ENCODE data around the gene C14orf93.

The C14orf93 gene

DNA sequence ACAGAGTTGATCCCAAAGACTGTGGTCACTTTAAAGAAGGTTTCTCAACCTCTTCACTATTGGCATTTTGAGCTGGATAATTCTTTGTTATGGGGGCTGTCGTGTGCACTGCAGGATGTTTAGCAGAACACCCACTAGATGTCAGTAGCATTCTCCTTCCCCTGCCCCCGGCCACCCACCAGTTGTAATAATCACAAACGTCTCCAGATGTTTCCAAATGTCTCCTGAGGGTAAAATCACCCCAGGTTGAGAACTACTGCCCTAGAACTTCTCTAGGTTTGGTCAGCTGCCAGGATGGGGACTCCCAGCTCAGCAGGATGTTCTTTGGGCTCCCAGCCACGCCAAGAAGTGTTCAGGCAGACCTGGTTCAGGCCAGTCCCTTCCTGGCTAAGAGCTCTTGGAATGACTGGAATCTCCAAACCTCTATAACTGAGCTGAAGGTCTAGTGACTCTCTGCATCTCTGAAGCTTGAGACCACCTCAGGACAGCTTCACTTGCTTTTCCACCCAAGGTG is 15.1 kb downstream of the C14orf93 start:
- no peak for DNase-seq (ENCODE audit: low read depth)

DNA sequence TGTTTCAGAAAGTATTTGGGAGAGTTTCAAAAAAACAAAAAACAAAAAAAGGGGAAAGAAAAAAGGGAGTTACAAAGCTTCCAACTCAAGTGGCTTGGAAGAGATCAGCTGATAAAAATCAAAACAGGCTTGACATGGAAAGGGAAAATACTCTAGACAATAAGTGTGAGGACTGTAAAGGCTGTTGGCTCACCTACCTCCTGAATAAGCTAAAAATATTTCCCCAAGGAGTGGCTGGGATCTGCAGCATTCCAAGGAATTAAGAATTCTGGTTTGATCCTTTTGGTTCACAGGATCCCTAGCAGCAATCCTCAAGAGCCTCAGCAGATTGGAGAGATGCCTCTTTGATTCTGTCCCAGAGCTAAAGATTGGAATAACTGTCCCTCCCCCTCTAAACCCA is 16.4 kb downstream of the C14orf93 start:
- DNase-seq (ENCODE audit: low read depth): no peak

DNA sequence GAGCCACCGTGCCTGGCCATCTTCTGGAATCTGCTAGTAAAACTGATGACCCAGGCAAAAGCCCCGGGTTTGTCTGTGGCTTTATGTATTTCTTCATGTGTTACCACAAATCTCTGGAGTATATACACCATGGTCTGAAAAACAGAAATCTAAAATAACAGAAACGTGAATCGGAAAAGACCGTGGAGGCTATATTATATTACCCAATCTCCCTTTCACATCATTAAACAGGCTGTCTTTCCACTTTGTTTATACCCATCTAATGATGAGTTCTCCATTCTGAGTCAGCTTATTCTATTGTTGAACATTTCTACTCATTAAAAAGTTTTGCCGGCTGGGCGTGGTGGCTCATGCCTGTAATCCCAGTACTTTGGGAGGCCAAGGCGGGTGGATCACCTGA is 18.1 kb downstream of the C14orf93 start:
- no peak for DNase-seq (ENCODE audit: low read depth)

DNA sequence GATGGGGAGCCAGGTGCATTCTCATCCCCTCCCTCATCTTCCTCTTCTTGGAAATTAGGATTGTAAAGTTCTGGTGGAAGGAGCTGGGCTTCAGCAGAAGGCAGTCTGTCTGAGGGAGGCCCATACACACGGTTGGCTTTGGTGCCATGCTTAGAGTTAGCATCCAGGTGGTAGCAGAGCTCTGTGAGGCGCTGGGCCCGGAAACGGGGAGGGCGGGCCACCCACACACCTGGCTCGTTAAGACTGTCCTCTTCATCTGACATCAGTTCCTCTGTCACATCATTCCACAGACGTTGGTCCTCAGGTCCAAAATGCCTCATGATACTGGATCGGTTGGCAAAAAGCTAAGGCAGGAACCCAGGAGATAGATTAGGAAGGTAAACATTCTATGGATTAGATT is 22.7 kb downstream of the C14orf93 start:
- DNase-seq (ENCODE audit: low read depth): no peak

DNA sequence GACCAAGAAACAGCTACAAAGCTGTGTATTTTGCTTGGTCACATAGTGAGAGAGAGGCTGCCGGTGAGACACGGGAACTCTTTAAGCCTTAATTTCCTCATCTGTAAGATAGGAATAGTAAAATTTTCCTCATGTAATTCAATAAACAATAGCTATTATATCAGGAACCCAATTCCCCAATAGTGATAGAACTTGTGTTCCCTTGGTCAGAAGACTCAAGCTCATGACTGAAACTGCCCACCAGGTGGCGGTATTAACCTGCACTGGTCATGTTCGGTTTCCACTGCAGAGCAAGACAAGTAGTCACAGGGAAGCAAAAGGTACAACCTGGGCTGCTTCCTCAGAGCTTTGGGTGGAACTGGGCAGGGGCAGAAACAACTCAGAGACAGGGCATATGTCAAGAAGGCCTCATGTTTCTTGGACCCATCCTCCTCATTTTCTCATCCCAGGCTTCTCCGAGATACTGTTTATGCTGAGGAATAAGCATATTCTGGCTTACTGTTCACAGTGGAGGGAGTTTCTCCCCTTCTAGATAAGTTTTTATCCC is 23.4 kb downstream of the C14orf93 start:
- DNase-seq (ENCODE audit: low read depth): no peak

DNA sequence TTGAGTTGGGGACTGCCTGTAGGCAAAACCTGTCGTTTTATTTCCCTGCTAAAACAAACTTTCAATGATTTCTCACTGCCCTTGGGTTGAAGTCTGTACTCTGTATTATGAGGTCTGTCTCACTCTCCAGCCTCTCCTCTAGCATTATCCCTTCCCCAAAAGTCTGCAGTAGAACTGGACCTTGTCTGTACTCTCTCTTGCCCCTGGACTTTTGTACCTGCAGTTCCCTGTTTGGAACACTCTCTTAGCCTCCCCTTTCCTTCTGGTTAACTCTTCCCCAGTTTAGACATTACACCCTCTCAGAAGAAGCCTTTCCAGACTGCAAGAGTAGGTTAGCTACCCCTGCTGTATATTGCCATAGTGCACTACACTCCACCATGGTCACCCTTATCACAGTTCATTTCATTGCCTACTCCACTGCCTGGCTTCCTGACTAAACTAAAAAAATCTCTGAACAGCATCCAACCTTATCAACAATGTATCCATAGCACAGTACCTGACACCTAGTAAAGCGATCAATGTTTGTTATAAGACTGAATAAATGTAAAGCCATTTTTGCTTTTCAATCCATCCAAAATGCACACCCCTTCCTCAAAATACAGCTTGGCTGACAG is 23.9 kb downstream of the C14orf93 start:
- DNase-seq (ENCODE audit: low read depth): no peak

DNA sequence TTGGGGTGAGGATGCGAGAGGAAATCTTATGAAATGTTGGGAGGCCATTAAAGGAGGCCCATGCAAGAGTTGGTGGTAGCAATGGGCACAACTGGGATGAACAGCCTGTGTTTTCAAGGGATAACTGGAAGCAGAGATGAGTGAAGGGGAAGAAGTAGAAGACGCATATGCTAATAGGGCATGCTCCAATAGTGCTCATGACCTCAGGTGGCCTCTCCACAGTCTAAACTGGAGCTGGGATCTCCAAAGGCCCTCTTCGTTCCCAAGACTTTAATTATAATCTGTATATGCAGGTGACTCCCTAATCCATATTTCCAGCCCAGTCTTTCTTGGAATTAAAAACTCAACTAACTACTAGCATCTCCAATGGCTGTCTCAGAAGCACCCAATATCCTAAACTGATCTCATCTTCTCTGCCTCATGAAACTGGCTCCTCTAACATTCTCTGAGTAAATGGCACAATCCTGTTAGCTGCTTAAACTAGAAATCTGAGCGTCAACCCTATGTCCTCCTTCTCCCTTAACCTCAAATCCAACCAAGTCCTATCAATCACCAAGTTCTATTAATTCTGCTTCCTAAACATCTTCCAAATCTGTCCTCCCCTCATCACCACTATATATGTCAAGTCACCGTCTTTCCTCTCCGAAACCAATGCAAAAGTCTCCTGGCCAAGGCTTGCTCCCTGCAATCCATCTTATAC is 24.8 kb downstream of the C14orf93 start:
- no peak for DNase-seq (ENCODE audit: low read depth)

DNA sequence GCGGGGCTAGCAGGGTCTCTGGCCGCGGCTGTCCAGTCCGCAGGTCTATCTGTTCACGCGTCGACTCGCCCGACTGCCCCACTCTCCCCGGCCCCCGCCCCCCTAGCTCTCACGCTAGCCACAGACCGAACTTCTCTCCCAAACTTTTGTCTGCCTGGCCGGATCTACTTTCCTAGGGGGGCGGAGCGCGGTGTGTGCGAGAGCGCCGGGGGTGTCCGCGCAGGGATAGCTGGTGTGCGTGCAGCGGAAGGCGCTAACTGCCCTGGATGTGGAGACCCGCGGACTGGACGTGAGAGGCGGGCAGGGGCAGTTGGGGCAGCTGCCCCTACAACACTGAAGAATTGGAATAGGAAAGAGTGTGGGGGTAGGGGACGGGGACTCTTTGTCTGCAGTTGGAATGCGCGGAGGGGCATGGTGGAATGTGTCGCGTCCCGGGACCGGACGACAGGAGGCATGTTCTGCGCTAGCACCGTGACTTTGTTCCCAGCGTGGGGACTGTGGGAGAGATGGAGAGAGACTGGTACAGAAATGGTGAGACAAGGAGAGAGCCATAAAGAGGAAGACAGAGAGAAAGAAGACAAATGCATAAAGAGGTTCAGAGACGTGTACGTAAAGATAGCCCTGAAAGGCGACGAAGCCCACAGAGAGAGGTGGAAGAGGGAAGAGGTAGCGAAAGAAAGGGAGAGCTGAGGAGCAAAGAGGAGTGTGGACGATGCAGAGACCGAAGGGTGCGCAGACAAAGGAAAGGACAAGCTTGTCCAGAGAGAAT is 27.3 kb downstream of the C14orf93 start, which contains the start of gene AJUBA:
Gene AJUBA (minus strand): TSS at position 75 of the 769 bp plus-strand sequence. CDS start 285 bp downstream, outside the sequence.
- no peak for DNase-seq (ENCODE audit: low read depth)

DNA sequence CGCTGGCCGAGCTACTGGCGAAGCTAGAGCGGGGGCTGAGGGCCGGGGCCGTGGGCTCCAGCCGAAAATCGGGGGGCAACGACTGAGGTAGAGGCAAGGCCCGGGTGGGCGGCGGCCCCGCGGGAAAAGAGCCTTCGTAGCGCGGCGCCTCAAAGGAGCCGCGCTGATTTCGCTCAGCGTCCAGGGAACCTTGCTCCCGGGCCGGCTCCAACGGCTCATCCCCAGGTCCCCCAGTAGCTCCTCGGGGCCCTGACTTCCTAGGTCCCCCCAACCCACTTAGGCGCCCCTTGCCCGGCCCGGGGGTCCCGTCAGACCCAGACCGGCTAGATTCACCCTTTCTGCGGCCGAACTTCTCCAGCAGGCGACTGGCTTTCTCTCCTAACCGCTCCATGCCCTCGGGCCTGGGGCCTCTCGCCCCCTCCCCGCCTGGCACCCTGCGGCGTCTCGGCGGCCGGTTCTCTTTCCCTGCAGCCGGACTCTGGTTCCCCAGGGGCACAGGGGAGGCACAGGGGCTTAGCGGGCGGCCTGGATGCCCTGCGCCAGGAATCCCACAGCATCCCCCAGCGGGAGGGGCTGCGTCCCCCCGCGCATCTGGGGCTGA is 28.0 kb downstream of the C14orf93 start:
- DNase-seq (ENCODE audit: low read depth): no peak

DNA sequence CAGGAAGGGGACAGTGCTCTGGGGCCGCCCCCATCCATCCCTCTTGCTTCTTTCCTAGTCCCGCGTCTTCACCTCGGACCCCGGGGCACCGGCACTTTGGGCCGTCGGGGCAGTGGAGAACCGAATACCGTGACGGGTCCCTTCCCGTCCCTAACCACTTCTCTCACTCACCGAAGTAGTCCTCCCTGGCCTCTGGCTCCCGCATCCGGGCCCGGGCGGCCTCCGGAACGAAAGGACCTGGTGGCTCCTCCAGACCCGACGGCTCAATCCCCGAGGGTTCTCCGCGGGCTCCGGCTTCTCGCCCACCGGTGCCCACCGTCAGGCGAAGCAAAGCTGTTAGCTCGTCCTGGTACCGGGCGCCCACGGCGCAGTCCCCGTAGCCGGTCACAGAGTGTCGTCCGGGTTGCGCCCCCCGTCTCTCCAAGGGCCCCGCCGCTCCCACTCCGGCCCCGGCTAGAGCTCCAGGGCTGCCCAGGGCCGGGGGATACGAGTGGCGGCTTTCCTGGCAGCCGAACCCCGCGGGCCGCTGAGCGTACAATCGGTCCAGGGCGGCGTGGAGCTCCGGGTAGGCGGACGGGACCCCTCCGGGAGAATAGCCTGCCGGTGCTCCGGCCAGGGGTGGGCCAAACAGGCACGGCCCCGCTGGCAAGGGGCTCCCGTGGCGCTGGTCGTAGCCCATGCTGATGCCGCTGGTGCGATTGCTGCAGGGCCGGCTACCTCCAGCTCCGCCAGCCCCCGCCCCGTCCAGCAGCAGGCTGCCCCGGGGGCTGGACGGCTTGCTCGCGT is 28.7 kb downstream of the C14orf93 start:
- DNase-seq (ENCODE audit: low read depth): no peak

DNA sequence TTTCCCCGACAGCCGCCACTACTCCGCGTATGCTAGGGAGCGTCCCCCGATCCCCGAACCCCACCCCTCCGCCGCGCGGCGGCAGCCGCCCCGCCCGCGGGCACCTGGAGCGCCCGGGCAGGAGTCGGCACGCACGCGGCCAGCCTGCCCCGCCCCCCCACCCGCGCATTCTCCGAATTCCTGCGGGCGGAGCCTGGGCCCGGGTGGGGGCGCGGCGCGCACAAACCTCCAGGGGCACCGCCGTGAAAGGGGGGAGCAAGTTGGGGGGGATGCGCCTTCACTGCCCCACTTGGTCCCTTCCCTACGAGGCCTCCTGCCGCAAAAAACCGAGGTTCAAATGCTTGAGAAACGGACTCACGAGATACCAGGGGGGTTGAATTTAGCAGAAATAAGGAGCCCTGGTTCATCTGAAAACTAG is 29.3 kb downstream of the C14orf93 start:
- no peak for DNase-seq (ENCODE audit: low read depth)

DNA sequence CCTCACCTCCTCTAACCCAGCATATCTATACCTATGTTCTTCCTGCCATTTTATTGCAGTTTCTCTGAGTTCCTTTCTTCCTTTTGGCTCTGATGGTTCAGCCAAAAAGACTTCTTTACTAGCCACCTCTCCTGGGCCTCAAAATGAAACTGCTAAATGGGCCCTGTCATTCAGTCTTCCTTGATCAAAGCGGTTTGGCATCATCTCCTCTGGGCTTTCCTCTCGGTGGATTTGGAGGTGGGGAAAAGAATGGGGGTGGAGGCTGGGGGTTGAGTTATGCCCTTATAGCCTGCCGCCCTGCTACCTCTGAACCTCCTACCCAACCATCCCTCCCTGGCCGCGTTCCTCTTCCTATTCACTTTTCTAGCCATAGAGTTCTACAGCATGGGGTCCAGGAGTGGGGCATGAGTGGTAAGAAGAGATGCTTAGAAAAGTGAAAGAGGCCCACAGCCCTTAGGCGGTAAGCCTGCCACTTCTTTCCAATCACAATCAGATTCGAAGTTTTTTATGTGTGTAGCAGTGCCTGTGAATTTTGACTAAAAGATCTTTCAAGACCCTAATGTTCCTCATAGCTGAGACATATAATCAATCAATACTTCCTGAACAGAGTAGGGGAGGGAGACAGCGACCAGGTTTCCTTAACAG is 30.1 kb downstream of the C14orf93 start:
- DNase-seq (ENCODE audit: low read depth): no peak

DNA sequence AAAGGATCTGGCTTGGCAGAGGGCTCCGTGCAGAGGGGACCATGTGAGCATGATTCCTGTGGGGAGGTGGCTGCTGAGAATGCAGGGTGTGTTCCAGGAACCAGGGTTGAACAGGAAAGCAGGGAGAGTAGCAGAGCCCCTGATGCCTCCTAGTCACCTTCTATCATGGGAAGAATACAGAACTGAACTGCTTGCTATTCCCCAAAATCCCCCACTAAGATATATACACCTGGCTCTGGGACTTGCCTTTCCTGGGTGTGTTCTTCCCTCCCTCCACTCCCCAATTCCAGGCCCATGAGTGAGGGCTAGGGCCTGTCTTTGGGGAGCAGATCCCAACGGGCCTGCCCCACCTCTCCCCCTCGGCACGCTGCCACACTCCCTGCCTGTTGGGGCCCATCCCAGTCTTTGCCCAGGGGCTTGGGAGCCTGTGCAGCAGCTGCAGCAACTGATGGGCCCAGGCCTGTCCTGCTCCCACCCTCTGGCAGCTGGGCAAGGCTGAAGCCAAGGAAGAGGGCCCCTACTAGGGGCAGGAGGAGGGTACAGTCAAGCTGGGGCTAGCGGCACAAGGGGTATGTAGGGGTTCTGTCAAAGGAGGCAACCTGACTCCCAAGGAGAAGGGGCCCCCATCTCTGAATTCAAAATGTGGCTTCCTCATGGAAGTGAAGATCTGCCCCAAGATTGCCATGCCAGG is 30.8 kb downstream of the C14orf93 start:
- DNase-seq (ENCODE audit: low read depth): no peak

DNA sequence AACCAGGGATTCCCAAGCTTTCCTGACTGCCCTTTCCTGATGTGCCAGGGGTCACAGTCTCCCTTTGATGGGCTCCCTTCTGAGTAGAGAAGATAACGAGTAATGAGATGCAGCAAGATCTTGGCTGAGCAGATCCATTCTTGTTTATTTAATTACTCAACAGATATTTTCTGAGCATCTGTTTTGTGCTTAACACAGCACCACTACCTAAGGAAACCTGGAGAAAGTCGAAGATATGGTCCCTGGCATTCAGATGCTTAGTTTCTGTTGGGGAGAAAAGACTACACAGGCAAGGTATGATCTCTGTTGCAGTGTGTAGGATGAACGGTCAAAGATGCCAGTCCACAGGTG is 31.5 kb downstream of the C14orf93 start:
- DNase-seq (ENCODE audit: low read depth): no peak

DNA sequence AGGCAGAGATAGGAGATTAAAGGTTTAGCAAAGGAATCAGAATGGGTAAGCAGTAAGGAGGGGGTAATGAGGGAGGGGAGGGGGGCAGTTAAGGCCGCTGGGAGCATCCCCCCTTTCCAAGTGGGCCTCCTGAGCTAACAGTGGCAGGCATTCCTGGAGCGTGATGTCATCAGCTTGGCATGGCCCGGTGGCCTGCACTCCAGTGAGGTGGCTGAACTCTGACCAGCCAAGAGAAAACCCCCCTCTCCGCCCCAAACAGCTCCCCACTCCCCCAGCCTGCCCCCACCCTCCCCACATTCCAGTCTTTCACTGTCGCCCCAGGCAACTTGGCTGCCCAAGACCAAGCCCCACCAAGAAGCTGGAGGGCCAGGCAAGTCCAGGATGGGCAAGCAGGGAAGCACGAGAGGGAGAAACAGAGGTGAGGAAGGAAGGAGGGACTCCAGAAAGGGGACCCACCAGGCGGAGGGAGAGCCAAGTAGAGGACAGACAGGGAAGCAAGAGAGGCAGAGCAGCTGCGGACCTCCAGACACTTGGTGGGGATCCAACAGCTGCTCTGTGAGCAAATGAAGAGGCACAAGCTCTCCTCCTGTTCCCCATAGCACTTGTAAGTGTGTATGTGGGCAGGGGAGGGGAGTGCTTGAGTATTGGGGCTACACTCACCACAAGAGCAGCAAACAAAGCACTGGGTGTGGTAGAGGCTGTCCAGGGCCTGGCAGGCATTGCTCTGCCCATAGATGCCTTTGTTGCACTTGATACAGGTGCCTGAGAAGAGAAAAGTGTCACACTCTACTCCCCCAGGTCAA is 32.1 kb downstream of the C14orf93 start:
- DNase-seq (ENCODE audit: low read depth): no peak

DNA sequence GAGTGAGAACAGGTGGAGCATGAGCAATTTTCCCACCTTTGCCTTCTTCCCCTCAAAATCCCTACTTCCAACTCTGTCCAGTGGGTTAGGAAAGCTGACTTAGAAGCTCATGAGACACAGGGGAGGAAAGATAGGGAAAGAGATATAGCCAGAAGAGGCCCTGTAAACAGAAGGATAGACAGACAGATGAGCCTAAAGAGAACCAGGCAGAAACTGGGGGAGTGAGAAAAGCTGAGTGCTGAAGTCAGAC is 32.6 kb downstream of the C14orf93 start:
- no peak for DNase-seq (ENCODE audit: low read depth)

DNA sequence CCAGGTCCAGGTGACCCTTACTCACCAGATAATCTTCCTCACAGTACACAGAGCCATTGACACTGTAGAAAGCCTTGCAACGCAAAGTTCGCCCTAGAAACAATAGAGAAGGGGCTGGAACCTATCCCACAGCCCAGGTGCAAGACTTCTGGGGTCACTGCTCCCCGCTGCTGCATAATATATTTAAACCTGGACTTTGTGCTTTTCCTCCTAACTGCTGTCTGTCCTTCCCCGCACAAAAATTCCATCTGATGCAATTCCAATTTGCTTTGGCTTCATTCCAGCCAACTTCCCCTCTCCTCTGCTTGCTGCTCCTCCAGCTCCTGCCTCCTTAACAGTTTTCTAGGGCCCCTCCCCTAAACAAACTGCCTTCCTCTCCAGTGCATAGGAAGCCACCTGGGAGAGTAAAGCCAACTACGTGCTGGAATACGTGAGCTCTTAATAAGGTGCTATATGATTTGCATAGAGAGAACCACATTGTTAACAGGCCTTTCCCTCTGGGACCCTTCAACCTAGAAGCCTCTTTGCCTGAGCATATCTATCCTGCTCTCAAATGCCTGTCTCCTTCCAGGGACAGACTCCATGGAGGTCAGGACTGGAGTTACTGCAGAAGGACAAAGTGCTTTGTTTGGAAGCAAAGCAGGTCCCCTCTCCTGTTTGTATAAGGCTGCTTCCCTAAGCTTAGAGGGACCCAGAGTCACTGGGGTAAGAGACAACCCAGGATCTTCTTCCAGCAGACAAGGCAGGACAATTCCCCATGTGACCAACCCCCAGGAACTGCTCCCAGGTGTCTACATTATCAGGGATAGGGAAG is 33.1 kb downstream of the C14orf93 start:
- DNase-seq (ENCODE audit: low read depth): no peak

DNA sequence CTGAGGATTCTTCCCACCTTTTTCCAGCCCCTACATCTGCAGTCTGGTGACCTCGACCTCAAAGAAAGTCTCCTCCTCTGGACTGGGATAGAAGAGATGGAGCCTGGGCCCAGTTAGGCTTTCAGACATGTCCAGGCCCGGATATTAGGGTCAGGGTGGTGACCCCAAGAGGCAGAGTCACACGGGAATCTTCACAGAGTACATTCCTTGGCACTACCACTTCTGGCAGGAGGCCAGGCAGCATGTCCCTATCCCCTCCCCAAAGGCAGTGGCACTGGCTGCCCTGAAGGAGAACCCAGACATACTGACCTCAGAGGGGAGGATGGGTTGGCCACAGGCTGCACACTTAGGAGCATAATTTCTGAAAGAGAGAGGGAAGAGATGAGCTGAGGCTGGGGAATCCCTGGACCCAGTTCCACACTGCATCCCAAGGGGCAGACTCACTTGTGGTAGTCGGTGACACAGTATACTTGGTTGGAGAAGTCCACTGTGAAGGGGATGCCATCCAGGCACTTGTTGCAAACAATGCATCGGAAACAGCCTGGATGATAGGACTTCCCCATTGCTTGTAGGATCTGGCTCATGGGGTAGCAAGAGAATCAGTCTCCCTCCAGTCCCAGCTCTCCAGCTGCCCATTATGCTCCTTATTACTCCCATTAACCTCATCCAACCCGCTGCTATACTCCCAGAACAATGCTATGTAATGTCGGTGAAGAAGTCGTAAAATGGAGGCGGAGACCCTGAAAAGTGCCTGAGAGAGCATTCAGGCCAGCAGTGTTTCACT is 35.2 kb downstream of the C14orf93 start:
- DNase-seq (ENCODE audit: low read depth): no peak

Measured in non-pigmented ciliary epithelial cell (primary cell).